ENCODE results near the gene AQP12A.

AQP12A gene

DNA sequence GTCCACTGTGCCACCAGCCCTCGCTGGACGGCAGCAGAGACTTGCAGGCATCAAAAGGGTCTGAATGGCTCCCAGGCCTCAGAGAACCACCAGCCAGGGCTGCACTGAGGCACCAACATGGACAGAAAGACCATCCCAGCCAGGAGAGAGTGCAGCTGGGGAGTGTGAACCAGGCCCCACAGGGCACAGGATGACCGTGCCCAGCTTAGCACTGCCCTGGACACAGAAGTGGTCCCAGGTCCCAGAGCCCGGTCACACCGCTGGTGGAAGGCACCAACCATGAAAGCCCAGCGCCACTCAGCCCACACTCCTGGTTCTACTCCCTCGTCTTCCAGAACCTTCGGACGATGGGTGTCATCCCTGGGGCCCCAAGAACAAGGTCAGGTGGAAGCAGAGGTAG lies 20.5 kb downstream of the AQP12A start:
- DNase-seq = no peak

DNA sequence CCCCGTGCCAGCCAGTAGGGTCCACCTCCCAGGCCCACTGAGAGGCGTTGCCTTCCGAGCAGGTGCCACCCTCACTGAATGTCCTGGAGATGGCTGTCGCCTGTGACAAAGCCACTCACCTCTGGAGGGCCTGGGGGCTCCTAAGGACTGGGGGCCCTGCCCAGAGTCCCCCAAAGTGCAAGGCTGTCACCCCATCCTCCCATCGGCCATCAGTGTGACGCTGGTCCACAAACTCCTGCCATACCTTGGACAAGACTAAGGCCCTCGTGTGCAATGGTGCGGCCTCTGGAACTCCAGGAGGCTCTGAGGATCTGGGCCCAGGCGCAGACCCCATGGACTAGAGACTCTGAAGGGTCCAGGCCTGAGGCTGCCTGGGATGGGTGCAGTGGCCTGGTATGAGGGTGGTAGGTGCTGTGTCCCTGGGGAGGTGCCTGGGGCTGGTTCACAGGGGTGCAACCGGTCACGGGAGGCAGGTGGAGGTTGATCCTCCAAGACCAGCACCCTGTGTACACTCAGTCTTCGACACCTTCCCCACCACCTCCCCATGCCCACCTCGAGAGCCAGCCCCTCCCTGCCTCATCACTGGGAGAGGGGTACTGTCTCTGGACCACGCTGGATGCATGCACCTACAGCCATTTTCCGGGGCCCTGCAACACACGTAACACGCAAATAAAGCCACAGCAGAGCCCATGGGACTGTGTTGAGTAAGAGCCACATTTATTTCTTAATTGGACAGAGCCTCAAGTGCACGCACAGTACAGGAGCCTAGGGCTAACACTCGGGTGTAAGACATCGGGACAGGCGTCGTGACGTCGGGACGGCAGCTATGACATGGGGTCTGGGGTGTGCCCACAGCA lies 21.6 kb downstream of the AQP12A start:
- DNase-seq = no peak

DNA sequence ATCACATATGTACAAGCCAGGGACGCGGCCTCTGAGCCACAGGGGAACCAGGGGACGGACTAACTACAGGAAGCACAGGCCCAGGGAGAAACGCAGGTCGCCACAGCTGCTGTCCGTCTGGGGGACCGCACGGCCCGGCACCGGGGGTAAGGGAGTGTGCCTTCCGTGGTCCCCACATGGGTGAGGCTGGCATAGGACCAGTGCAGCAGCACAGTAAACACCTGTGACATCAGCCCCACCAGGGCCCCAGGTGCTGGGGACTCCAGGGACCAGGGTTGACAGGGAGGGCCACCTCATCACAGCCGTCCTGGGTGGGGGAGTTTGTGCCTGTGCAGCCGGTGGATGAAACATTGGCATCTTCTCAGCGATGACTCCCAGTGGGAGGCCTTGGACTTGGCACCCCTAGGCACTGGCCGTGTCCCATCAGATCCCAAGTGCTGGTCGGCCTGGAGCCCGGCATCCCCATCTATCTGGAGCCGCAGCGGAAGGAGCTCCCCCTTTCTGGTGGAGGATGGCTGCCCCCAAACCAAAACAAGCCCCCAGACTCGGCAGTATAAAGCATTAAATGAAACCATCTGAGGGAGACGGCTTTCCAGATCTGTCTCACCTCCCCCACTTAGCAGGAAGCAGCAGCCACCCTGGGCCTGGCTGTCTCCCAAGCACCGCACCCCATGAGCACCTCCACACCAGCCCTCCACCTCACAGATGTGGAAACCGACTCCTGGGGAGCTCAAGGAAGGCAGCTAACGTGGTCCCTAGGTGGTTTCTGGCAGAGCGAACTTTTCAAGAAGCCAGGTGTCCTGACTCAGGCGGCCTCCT lies 22.5 kb downstream of the AQP12A start:
- DNase-seq = no peak

DNA sequence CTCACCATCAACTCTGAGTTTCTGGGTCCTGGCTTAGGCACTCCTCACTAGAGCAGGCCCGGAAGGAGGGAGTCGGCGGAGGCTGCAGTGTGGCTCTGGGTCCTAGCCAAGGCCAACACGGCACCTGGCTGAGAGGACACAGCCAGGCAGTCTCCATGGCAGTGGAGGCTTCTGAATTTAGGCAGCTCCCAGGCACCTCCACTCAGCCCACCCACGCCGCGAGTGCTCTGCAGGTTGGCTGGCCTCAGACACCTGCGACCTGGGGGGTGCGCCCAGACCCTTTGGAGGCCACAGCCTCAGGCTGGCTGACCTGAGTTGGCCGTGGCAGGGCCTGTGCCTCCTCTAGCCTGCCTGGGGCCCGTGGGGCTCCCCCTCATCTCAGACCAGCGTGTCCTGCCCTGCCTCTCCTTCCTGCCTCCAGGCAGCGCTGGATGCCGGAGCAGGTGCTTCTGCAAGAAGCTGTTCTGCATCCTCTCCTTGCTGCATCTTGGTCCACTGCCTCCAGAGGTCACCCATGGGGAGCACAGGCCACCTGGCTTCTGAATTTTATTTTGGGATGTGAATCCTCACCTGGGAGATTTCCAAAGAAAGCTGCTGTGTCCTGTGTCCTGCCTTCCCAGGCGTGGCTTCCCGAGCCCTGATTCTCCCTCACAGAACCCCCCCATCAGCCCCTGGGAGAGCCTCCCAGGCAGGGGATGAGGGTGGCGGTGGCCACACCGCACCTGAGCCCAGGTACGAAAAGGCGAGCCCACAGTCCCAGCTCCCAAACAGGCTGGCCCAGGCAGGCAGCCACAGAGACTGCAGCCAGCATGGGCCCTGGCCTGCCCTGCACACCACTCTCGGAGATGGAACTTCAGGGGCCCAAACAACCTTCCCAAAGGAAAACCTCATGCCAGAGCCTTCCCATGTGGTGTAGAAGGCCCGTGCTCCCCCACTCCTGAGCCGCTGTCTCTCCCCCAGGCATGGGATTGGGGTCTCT lies 23.4 kb downstream of the AQP12A start:
- DNase-seq = no peak

DNA sequence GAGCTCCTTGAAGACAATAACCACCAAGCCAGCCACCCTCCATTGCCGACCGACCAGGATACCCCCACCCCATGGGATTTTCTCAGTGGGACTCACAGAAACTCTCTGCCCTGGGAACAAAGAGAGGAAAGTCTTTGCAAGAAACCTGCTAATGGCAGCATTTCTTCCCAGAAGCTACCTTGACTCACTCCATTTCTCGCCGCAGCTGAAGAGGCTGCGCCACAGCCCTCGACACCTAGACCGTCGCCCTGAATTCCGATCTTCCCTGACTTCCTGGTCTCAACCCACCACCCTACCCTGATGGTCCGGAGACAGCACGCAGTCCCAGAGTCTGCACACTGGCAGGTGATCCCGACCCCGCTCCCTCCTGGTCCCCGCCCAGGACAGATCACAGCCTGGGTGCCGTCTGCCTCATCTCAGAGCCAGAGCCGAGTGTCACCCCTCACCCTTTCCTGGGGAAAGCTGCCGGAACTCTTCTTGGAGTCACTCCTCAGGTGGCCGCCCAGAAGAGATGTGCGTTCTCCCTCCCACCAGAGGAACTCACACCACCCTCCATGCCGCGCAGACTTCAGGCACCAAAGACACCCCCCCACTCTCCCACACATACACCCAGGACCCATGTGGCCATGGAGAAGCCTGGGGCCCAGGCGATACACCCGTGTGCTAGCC lies 24.6 kb downstream of the AQP12A start:
- DNase-seq = no peak

DNA sequence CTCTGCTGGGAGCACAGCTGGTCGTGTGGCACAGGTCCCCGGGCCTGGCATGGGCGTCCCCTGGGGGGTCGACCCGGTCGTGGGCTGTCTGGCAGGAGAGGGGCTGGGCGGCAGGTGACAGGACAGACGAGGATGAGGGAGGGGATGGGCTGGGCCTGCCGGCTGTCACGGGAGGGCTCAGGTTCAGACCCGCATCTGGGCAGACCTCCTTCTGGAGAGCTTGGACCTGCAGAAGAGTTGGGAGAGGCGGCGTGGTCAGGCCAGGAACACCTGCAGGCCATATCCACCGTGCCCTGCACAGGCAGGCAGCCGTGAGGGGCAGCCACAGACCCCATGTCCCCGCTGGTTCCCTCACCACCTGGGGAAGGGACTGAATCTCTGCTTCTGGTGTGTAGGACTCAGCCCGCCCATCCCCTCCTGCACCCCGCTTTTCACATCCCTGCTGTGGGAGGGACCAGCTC lies 25.5 kb downstream of the AQP12A start:
- no peak for DNase-seq

DNA sequence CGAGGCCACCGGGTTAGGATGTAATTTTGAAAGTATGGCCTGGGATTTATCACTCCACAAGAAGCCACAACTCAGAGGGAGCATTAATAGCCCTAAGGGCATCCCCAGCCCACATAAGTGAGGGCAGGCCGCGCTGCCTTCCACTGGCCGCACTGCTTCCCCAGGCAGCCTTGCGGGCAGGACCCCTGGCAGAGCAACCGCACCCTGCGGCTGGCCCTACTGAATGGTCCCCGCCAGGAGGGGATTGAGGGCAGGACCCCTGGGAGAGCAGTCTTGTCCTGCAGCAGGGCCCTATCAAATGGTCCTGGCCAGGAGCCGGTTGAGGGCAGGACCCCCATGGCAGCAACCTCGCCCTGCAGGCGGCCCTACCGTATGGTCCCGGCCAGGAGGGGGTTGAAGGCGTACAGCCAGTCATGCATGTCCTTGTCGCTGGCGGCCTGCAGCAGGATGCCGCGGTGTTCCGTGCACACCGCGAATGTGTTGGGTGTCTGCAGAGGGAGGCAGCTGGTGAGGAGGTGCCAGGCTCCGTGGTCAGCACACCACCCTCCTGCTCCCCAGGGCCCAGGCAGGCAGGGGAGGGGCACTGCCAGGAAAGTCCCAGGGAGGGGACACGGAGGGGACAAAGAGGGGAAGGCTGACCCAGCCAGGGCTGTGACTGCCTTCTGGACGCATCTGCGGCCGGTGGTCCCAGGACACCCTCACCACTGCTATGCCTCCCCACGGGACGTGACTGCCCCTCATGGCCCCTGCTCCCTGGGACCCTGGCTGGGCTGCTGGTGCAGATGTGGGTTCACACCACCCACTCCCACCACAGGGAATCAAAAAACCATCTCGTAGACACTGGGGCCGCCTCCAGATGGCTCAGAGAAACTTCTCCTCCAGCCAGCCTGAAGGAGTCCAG lies 26.3 kb downstream of the AQP12A start:
- DNase-seq = no peak

DNA sequence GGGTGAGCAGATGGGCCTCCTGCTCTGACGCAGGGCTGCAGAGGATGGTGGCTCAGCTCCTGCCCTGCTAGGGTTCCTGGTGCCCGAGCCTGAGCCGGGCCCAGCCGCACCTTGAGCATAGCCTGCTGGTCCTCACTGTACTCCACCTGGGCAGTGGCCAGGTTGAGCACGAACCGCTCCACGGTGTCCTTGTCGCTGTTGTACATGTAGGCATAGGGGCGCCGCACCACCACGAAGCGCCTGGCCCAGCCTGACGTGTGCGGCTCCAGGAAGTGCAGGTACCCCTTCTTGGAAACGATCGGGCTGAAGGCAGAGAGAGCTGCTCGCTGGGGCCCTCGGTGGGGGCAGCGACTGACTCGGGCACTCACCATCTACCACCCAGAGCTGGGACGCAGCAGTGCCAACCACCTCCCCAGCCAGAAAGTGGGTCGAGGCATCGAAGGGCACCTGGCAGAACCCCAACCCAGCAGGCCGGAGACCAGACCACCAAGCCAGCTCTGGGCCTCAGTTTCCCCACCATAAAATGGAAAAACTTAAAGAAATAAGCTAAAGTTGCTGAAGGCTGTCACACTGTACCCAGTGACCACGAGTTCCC lies 27.3 kb downstream of the AQP12A start:
- no peak for DNase-seq

DNA sequence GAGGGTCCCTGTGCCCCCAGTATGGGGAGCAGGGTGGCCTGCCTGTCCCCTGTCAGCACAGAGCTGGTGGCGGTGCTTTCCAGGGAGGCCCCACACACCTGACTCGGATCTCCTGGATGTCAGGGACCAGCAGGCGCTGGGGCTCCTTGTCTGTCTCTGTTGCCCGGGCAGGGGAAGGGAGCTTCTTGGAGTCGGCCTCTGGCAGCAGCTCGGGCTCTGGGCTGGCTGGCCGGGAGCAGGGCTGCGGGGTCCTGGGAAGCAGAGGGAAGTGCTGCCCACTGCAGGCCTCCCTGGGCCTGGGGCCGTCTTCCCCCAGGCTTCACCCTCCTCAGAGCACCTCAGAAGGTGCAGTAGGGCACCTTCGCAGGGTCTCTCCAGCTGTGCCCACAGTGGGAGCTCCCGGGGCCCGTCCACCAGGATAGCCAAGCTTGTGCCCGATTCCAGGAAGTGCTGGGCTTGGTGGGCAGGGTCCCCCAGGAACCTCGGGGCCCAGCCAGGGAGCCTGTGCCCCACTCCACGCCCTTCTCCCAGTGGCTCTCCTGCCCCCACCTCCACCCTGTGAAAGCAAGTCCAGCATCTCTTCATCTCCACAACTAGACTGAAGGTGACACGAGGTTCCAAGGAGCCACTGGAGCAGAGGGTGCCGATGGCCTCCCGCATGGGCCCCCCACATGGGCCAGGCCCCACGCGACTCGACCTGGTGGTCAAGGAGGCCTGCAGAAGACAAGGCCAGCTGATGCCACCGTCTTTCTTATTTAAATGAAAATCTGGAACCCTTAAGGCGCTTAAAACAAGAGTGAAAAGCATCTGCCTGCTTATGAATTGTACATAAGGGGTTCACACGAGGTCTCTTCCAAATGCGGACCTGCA lies 28.2 kb downstream of the AQP12A start:
- no peak for DNase-seq

DNA sequence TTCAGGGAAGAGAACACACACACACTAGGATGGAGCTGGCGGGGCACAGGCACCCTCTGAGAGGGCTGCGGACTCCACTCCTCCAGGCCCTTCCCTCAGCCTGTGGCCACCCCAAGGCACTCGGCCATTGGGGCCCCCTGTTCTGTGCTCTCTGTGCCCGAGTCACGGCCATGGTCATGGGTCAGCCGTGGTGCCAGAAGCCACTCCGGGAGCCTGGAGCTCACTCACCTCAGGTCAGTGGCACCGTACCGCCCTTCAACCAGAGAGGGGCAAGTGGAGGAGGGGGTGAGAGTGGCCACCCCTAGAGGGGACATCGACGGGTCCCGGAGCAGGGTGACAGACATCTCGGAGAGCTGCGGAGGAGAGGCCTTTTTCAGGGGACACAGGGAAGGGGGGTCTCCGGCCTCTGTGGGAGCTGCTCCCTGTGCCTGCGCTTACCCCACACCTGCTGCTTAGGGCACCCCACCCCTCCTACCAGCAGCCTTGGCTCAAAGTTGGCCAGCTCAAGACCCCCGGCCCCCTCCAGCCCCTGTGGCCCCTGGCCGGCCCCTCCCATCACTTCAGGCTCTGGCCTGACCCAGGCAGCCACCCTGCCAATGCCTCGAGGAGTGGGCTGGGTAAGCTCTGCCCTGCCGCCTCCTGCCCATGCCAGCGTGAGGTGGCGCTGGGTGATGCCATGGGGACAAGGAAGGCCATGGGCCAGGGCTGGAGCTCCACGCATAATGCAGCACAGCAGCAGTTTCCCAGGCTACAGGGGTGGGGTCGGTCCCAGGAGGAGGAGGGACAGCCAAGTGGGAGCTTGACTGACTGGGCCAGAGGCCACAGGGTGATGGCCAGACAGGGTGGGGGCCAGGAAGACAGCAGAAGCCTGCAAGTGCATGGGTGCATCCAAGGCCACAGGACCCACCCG lies 29.3 kb downstream of the AQP12A start:
- DNase-seq = no peak

DNA sequence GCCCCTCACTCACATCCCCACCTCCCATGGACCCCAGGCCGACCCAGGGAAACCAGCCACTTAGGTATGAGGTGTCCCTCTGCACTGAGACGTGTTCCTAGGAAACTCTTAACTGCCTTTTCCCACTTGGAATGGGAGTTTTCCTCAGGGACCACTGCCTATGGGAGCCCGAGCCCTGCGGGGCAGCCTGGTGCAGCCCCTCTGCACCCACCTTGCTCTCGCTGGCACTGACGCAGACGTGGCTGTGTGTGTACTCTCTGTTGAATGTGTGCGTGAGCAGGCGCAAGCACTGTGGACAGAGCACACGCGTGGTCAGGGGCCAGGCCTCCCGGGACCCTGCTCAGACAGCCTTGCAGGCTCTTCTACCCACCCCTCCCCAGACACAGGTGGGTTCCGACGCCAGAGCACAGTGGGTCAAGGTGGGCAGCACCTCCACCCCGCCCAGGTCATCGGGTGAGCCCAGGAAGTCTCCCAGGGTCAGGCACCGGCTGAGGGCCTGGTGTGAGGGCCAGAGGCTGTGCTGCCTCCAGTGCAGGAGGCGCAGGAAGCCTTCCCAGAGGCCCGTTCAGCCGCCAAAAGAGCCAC lies 30.0 kb downstream of the AQP12A start:
- no peak for DNase-seq

DNA sequence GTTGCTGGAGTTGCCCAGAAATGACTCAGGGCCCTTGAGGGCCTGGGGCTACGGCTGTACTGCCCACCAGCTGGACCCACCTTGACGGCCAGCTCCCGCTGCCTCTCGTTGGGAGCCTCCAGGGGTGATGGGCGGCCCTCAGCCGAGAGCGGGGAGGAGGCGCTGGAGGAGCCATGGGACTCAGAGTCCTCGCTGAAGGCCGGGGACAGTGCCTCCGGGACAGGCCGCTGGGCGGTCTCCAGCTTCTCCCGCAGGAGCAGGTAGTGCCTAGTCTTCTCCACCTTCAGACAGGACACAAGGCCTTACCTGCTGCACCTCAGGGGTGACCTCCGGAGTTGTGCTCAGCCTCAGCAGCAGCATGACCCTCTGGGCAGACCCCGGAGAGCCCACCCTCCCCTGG lies 30.7 kb downstream of the AQP12A start:
- DNase-seq = no peak

DNA sequence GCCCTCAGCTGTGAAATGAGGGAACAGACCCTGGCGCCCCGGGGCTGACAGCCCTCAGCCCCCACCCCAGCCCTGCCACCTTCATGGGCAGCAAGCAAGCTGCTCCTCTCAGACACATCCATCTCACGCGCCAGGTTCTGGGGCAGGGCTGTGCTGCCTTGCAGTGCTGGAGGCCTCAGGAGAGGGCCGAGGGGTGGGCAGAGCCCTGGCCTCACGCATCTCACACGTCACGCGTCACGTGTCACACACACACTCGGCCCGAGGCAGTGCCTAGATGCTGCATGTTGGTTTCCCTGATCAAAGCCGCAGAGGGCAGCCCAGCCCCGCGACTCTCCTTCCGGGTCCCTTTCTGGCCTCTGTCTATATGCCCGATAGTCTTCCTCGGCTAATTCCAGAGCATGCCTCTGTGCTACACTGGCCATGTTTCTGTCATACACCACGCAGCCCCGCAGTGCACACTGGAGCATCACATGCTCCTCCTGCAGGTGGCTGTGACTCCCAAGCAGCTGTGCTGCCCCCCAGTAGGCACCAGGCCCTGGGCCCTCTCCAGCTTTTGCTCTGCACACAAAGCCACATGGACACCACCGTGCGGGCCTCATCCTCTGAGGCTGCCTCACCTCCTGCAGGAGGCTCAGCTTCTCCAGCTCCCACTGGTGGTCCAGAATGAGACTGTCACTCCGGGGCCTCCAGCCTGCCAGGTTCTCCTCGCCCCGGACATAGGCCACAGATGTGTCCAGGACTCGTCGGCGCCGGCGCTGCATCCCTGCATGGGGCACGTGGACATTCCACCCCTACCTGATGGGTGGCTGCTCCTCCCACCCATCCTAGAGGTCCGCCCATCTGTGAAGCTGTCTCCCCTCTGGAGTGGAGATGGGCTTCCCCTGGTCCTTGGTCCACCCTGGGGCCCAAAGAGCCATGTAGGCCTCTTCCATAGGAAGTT lies 31.4 kb downstream of the AQP12A start:
- DNase-seq = no peak

DNA sequence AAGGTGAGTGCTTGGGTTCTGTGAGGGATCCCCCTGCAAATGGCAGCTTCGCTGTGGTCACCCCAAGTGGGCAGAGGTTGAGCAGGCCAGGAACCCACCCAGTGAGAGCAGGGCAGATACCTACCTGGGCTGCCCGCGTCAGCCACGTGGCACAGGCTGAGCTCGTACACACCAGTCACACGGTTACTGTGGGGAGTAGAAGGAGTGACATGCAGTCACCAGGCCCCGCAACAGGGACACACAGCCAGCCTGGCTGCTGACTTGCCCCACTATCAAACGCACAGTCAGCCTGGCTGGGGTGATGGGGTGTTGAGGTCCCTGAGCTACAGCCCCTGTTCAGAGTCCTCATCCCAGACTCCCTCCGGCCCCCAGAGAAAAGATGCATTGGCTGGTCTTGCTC lies 32.2 kb downstream of the AQP12A start:
- no peak for DNase-seq

DNA sequence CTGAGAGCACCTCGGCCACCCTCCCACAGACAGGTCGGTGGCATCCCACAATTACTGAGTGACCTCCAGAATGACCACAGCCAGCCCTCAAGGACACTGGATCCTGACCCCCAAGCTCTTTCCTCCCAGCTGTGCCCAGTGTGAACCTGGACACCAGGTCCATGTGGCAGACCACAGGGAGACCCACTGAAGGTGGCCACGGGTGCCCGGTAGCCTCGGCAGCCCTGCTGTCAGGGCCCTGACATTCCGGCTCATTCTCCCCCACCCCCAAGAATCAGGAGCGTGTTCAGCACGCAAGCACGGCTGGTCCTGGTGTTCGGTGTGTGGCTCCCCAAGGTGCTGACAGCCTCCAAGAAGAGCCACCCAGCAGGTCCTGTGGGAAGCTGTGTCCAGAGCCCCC lies 32.8 kb downstream of the AQP12A start:
- DNase-seq = no peak

DNA sequence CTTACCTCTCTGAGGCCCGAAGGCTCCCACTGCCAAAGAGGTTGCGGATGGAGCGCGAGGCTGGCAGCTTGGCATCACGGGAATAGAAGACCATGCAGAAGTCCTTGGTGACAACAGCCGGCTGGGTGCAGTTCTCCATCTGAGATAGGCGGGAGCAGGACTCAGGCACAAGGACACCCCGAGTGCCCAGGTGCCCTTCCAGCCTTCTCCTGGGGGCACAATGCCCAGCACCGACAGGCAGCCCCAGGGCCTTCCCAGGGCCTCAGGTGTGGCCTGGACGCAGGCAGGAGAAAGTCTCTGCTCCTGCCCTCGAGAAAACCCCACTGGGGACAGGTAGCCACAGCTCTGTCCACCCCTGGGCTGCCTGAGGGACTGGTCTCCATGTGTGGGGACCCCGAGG lies 33.6 kb downstream of the AQP12A start:
- no peak for DNase-seq

DNA sequence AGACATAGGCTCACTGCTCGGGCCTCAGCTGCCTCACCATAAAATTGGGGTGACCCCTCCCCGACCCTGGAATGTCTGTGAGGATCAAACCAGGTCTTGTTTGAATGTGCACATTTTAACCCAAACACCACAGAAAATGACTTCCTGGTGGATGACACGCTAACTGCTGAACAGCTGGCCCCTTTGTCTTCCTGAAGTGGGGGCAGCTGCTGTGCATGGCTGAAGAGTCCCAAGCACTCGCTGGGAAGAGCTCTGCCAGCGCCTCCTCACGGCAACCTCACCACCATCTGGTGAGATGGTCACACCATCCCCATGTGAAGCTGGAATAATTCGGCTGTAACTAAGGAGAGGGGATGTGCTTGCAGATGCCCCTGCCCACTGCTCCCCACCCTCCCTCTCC lies 34.0 kb downstream of the AQP12A start:
- DNase-seq = no peak
